Germinal center (tissue), 1 donor: ENCODE data around the gene MARVELD1.
"Not testable (repeated sequence)": the region's sequence is repeated elsewhere in the genome, so short reads cannot be mapped to it uniquely, and the experiment has no call there.

Experiments
- DNase-seq: peaks from one replicate; pipeline ENCODE4 v3.0.0; 2012; ENCODE audit warnings: mixed read lengths, low spot score

MARVELD1 gene

GRCh38 chr10:97713339-97713825 lies at the start of gene MARVELD1:
Gene MARVELD1, plus strand, starts transcription at chr10:97713730. Its CDS starts 147 bp downstream, at chr10:97713877.
- DNase-seq, result no peak

- no peak for DNase-seq
Observed at GRCh38 chr10:97664282-97664850, 49.2 kb upstream of the MARVELD1 start.

GRCh38 chr10:97666992-97667391 lies 46.5 kb upstream of the MARVELD1 start:
- DNase-seq, result no peak

GRCh38 chr10:97667463-97667862 lies 46.1 kb upstream of the MARVELD1 start:
- DNase-seq, result no peak

- no peak for DNase-seq
Observed at GRCh38 chr10:97669571-97669970, 44.0 kb upstream of the MARVELD1 start.

GRCh38 chr10:97673736-97674525 lies 39.6 kb upstream of the MARVELD1 start:
- DNase-seq, result no peak

- no peak for DNase-seq
Observed at GRCh38 chr10:97675222-97675621, 38.3 kb upstream of the MARVELD1 start.

GRCh38 chr10:97676770-97677581 lies 36.6 kb upstream of the MARVELD1 start:
- DNase-seq, result peak; percentile 84

- DNase-seq, result no peak
Observed at GRCh38 chr10:97679594-97679993, 33.9 kb upstream of the MARVELD1 start.

- DNase-seq, result no peak
Observed at GRCh38 chr10:97682042-97682441, 31.5 kb upstream of the MARVELD1 start.

- DNase-seq, result no peak
Observed at GRCh38 chr10:97683556-97684367, 29.8 kb upstream of the MARVELD1 start.

- DNase-seq, result not testable (repeated sequence)
Observed at GRCh38 chr10:97684368-97684713, 29.2 kb upstream of the MARVELD1 start.

- DNase-seq, result no peak
Observed at GRCh38 chr10:97684866-97685394, 28.6 kb upstream of the MARVELD1 start.

GRCh38 chr10:97685395-97685958 lies 28.1 kb upstream of the MARVELD1 start:
- no peak for DNase-seq

- DNase-seq, result no peak
Observed at GRCh38 chr10:97686301-97686961, 27.1 kb upstream of the MARVELD1 start.

GRCh38 chr10:97686962-97687784 lies 26.4 kb upstream of the MARVELD1 start, which contains the start of gene AVPI1:
Gene AVPI1, minus strand, starts transcription at chr10:97687241. Its CDS starts 7,336 bp downstream, at chr10:97679905.
- DNase-seq, result peak; percentile 96

GRCh38 chr10:97687785-97688781 lies 25.4 kb upstream of the MARVELD1 start:
- no peak for DNase-seq

GRCh38 chr10:97689559-97690020 lies 23.9 kb upstream of the MARVELD1 start:
- DNase-seq, result no peak
